ENCODE data around the gene SOX1.

DNA sequence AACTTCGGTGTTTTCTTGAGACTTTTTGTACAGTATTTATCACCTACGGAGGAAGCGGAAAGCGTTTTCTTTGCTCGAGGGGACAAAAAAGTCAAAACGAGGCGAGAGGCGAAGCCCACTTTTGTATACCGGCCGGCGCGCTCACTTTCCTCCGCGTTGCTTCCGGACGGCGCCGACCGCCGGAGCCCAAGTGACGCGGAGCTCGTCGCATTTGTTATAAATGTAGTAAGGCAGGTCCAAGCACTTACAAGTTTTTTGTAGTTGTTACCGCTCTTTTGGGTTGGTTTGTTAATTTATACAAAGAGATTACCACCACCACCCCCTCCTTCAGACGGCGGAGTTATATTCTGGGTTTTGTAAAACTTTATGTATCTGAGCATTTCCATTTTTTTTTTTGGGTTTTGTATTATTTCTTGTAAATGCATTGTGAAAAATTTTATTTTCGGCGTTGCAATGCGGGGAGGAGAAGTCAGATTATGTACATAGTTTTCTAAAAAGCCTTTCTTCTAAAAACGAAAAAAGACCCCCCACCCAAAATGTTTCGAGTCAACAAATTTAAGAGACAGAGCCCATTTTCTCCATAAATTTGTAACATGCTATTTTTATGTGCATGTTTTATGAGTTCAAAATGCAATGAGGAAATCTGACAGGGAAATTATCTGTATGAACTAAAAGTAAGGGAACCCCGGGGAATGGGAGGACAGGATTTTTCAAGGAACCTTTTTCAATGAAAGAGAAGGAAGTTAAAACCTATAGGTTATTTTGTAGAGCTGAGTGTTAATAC, 2.3 kb downstream of the SOX1 start:
- TF ChIP-seq, protein P1, sequence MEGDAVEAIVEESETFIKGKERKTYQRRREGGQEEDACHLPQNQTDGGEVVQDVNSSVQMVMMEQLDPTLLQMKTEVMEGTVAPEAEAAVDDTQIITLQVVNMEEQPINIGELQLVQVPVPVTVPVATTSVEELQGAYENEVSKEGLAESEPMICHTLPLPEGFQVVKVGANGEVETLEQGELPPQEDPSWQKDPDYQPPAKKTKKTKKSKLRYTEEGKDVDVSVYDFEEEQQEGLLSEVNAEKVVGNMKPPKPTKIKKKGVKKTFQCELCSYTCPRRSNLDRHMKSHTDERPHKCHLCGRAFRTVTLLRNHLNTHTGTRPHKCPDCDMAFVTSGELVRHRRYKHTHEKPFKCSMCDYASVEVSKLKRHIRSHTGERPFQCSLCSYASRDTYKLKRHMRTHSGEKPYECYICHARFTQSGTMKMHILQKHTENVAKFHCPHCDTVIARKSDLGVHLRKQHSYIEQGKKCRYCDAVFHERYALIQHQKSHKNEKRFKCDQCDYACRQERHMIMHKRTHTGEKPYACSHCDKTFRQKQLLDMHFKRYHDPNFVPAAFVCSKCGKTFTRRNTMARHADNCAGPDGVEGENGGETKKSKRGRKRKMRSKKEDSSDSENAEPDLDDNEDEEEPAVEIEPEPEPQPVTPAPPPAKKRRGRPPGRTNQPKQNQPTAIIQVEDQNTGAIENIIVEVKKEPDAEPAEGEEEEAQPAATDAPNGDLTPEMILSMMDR (IDR thresholded peaks at IDR 0.05), result no peak
- TF ChIP-seq POLR2A (IDR thresholded peaks at IDR 0.05) (no peak), POLR2AphosphoS5 (IDR thresholded peaks at IDR 0.05) (no peak)
